GM18499 (cell line): Measurements from ENCODE around the gene NR2C1.
"Not testable (repeated sequence)": the region's sequence is repeated elsewhere in the genome, so short reads cannot be mapped to it uniquely, and the experiment has no call there.

Source experiments
- ATAC-seq: cut with Tn5 transposase; IDR thresholded peaks from one replicate; pipeline ENCODE4 v1.9.1; 2021; ENCODE audit warnings: moderate number of reproducible peaks; ENCODE audit not compliant: insufficient read depth, unreplicated experiment

Gene NR2C1

DNA sequence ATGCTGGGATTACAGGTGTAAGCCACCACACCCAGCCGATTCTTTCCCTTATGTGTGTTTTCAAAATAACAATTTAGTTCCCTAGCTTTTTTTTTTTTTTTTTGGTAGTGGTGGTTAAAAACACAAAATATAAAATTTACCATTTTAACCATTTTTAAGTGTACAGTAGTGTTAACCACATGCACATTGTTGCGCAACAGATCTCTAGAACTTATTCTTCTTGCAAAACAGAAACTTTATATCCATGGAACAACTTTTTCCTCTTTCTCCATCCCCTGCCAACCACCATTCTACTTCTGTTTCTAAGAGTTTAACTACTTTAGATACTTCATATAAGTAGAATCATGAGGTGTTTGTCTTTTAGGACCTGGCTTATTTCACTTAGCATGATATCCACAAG is 68.8 kb downstream of the NR2C1 start:
- ATAC-seq = no peak

DNA sequence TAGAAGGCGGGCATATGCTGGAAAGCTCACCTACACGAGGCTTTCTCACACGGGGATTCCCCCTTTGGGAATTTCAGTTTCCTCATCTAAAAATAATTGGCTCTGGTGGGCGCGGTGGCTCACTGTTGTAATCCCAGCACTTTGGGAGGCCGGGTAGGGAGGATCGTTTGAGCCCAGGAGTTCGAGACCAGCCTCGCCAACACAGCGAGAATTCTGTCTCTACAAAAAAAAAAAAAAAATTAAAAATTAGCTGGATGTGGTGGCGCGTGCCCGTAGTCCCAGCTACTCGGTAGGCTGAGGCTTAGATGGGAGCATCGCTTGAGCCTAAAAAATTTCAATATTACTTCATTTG is 69.5 kb downstream of the NR2C1 start:
- ATAC-seq = no peak

DNA sequence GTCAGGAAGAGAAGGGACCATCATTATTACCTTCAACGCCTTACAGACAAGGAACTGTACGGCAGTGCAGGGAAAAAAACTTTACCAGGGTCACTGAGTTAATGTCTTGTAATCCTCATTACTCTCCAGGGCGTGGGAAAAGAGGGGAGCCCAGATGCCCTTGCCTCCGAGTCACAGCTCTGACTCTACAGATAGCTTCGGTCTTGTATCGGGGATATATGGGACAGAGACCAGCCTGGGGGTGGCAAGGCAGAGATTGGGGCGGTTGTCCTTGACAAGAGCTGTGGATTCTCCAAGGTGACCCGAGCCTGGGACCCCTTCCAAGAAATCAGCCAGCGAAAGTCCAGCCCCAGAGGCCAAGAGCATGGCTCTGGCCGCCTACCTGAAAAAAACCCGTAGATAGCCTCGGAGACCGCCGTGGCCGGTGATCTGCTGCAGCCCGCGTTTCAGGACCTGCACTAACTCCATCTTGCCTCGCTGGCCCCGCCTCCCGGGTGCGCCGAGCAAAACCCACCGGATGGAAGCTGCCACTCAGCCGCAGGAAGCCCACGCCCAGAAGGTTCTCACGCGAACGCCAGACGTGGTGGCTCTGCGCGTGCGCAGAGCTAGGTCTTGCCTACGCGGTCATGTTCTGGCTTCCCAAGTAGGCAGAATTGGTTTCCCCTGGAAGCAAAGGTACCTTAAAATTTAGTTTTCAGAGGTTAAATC is 70.1 kb downstream of the NR2C1 start, which contains the start of gene NDUFA12:
TSS of gene NDUFA12 (minus strand) at position 485 of the 708 bp plus-strand sequence. CDS start at position 468, 17 bp downstream.
- peak; percentile 81 for ATAC-seq

DNA sequence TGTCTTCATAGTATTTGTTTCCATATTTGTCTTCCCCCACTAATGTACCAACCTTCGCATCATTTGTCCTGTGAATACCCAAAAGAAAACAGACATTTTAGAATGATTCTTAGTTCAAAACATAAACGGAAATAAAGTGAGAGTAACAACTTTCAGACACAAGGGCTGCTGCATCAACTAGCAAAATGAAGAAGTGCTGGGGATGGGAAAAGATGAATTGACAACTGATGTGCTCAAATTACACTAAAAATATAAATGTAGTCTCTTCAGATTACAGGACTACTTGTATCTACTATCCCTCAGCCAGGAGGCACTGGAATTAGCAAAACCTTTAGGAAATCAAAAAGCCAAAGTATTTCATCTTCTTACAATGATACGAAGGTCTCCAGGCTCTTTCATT is 70.7 kb downstream of the NR2C1 start:
- ATAC-seq = no peak

DNA sequence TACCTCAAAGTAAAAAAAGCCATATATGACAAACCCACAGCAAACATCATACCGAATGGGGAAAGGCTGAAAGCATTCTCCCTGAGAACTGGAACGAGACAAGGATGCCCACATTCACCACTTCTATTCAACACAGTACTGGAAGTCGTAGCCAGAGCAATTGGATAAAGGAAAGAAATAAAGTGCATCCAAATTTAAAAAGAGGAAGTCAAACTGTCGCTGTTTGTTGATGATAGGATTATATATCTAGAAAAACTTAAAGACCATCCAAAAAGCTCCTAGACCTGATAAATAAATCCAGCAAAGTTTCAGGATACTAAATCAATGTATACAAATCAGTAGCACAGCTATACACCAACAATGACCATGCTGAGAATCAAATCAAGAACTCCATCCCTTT is 75.1 kb downstream of the NR2C1 start:
- ATAC-seq = no peak

DNA sequence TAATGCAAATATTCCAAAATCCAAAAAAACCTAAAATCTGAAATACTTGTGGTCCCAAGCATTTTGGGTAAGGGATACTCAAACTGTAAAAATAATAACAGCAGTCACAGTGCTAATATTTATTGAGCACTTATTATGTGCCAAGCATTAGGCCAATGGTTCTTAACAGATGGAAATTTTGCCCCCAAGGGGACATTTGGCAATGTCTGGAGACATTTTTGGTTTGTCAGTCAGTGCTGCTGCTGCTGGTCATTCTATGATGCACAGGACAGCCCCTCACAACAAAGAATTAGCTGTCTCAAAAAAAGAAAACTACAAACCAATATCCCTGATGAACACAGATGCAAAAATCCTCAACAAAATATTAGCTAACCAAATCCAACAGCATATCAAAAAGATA is 75.7 kb downstream of the NR2C1 start:
- no peak for ATAC-seq

DNA sequence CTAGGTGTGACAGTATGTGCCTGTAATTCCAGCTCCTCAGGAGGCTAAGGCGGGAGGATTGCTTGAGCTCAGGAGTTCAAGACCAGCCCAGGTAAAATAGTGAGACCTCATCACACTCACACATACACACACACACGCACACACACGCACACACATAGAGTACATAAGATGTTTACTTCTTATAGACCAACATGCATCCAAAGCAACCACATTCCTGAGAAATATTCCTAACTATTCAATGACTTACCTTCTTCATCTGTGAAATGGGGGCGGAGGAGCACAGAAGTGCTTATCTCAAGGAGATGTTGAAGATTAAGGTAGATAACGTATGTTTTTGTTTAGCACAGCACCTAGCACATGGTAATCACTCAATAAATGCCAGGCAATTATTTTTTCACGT is 76.4 kb downstream of the NR2C1 start:
- no peak for ATAC-seq

DNA sequence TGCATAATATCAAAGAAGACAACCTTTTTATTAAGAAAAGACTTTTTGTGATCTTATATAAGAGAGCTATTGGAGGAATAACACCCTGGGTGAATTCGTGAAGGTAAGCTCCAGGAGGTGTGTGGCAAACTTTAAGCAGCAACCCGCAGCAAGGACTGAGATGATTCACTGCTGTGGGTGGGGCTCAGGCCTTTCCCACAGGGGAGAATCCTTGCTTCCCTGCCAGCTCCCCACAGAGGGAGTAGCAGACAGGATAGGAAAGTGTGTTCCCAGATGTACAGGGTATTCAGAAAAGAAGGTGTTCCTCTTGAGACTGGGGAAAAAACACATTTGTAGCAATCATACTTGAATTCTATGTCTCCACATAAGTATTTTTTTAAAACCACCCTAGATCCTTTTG is 79.1 kb downstream of the NR2C1 start:
- no peak for ATAC-seq

DNA sequence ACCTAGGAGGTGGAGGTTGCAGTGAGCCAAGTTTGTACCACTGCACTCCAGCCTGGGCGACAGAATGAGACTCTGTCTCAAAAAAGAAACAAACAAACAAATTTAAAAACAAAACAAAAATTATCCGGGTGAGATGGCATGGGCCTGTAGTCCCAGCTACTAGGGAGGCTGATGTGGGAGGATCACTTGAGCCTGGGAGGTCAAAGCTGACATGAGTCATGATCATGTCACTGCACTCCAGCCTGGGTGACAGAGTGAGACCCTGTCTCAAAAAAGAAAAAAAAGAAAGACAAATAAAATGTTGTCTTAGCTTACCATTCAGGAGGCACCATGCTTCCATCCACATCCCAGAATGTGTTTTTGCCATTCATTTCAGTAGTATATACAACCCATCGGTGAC is 79.6 kb downstream of the NR2C1 start:
- ATAC-seq = not testable (repeated sequence)

DNA sequence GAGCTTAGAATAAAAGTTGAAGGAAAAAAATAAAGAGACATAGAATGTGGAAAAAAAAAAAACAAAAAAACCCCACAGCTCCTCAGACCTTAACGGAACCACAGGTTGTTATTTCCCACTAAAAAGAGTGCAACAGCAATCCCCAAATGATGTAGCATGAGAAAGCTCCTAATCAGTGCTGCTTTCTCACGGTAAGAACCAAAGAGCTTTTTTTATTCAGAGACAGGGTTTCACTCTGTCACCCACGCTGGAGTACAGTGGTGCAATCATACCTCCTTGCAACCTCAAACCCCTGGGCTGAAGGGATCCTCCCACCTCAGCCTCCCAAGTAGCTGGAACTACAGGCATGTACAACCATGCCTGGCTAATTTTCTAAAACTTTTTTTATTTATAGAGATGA is 83.2 kb downstream of the NR2C1 start:
- ATAC-seq = no peak

DNA sequence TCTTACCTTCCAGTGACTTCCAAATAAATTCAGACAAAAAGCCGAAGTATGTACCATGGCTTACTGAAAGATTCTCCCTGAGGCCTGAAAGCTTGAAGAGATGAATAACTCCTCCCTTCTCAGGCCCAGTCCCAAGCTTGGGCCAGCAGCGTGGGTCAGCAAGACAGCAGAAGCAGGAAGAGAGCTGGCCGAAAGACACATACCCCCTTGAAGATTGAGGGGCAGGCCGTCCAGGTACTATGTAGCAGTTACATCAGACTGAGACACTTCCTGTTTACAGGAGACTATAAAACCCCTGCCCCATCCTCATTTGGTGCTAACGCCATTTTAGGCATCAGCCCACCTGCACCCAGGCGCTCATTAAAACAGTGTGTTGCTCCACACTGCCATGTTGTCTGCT is 84.9 kb downstream of the NR2C1 start:
- ATAC-seq = no peak

DNA sequence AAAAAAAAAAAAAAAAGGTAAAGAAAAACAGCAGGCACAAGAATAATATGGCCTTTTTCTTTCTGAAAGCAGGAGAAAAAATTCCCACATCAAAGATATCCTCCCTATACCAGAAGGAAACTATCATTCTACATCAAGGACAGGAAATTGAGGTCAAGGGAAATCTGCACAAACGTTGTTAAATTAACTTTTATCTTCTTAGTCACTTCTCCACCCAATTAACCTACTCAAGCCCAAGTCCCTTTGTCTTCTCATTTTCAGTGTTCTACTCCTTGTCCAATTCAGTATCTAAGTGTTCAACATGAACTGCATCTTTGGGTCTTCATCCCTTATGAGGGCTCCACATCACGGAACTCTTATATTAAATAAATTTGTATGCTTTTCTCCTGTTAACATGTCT is 85.6 kb downstream of the NR2C1 start:
- ATAC-seq = no peak

DNA sequence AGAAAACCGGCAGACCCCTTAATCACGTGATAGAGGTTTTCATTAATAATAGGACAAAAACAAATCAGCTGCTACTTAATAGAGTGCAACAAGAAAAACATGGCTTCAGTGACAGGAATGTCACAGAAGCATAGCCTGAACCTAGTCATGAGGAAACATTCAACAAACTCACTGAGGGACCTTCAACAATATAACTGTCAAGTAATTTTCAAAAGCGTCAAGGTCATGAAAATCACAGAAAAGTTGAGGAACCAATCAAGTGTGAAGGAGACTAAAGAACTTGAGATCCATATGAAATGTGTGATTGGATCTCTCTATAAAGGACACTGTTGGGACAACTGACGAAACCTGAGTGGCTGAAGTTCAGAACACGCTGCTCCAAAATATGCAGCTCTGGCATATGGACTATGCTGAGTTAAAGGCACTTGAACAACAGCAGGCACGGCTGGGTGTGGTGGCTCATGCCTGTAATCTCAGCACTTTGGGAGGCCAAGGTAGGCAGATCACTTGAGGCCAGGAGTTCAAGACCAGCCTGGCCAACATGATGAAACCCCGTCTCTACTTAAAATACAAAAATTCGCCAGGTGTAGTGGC is 86.2 kb downstream of the NR2C1 start:
- no peak for ATAC-seq

DNA sequence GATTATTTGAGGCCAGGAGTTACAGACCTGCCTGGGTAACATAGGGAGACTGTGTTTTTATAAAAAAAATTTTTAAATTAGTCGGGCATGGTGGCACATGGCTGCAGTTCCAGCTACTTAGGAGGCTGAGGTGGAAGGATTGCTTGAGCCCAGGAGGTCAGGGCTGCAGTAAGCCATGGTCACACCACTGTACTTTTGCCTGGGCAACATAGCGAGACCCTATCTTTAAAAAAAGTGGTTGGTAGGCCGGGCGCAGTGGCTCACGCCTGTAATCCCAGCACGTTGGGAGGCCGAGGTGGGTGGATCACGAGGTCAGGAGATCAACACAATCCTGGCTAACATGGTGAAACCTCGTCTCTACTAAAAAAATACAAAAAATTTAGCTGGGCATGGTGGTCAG is 88.3 kb downstream of the NR2C1 start:
- not testable (repeated sequence) for ATAC-seq

DNA sequence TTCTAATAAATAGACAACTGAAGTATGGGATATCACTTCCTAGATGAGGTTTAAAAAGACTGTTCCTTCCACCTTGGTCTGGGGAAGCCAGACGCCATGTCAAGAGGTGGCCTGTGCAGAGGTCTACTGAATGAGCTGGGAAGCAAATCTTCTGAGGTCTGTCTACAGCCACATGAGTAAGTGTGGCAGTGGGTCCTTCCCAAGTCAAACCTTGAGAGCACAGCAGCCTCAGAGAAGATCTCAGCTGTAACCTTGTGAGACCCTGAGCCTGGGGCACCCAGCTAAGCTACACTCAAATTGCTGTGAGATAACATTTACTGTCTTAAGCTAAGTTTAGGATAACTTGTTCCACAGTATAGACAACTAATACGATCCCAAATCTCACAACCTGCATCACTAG is 90.1 kb downstream of the NR2C1 start:
- no peak for ATAC-seq

DNA sequence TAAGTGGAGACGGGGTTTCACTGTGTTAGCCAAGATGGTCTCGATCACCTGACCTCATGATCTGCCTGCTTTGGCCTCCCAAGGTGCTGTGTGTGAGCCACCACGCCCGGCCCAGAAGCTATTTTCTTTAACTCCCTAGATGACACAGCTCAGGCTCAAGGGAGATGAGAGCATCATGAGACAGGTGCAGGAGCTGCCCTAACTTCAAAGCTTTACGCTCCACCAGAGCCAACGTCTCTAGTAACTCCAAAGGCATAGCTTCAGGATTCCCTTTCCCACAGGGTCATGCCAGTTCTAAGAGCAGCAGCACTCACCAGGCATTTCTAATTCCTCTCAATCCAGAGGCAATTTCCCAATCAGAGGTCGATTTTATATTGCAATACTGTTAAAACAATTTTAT is 91.0 kb downstream of the NR2C1 start:
- ATAC-seq = no peak

DNA sequence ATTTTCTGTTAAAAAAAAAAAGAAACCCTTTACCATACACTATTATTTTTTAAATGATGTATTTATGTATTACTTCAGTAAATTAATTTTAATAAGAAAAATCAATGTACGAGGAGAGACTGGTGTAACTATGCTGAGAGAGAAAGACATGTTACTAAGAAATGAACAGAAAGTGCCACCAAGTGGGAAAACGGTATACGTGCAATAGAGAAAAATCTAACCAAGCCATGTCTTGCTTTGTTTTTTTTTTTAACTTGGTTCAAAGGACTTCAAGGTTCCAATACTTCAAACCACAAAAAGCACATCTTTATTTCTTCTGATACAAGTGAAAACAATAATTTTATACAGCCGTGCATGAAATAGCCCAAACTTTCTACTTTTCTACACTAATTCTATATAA is 92.8 kb downstream of the NR2C1 start:
- no peak for ATAC-seq

DNA sequence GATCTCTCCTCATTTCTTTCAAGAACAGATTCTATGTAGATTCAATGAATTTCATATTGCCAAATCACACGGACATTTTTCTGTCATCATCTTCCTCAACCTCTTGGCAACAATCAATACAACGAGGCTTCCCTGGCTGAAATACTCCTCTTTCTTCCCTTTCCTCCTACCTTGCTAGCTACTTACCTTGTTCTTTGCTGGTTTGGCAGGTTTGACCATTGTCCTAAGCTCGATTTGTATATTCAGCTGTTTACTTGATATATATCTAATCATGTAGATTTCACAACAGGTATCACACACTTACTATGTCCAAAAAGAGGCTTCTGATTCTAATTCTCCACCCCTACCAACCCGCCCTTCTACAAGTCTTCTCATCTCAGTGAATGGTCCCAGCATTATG is 93.5 kb downstream of the NR2C1 start:
- no peak for ATAC-seq

DNA sequence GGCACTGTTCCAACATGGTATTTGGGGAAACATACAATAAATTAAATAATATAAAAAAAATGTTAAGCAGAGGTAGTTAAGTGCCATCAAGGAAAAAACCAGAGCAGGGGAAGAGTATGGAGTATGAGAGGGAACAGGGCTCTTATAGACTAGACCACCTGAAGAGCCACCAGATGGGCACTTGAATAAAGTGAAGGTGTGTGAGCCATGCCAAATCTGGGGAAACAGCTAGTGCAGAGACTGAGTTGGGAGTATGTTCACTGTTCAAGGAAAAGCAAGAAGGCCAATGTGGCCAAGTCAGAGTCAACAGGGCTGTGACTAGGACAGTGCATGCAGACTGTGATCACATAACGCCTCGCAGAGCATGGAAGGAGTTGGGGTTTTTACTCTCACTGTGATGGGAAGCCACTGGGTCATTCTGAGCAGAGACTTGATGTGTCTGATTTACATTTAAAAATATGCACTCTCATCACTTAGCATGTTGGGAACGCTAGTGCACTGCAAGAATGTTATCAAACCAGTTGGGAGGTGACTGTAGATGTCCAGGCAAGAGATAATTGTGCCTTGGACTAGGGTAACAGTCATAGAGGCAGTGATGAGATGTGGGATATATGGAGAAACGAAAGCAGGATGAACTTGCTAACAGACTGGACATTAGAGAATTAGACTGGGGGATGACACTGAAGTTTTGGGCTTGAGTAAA is 95.5 kb downstream of the NR2C1 start:
- ATAC-seq = no peak

DNA sequence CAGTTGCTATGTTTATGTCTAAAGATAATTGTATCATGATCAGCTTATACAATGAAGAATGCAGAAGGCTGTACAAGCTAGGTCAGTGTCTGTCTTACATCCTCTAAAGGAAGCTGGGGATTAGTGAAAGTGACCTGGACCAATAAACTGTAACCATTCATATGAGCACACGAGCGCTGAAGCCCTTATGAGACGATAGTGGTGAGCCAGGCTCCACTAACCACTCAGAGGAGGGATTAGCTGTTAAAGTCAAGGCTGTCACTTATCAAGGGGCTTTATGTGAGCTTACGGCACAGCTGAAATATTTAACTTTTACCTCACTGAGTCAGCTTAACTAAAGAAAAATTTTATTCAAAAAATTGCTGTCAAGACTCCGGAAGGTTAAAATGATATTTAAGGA is 100.2 kb downstream of the NR2C1 start:
- no peak for ATAC-seq

DNA sequence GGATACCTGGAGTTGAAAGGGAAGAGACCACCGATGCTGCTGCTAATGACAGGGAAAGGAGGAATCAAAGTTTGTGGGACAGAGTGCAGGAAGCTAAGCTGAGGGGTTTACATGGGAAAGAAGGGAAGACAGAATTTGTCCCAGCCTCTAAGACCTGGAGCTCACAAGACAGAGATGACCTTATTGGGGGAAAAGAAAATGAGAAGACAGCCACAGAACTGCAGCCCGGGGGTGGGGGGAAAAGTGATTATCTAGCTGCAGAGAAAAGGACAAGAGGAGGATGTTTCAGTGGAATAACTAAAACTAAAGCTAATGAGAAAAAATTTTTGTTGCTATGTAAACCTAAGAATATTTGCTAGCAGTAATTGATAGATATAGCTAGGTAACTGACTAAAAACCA is 100.6 kb downstream of the NR2C1 start:
- ATAC-seq = no peak

DNA sequence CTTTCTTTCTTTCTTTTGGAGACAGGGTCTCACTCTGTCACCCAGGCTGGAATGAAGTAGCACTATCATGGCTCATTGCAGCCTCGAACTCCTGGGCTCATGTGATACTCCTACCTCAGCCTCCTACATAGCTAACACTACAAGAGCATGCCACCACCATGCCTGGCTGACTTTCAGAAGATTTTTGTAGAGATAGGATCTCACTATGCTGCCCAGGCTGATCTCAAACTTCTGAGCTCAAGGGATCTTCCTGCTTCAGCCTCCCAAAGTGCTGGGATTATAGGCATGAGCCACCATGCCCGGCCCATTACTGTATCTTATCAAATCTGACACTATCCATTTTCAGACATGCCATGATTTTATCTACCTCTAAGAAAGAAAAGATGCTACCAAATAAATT is 101.5 kb downstream of the NR2C1 start:
- no peak for ATAC-seq
